IMR-90 (cell line): ENCODE data around the gene SNAPC1. TPM values are rescaled to one million over a fixed set of nuclear protein-coding genes. Genes with fewer than 3 reads are reported as not detected.

Source experiments
- ATAC-seq: fragments of 200-7000 bp; cut with Tn5 transposase; 2 replicates; pipeline ENCODE4 v1.9.1; 2020; ENCODE audit warnings: low read depth, mild to moderate bottlenecking, moderate library complexity
- BruUV-seq: library from RNA; stranded (reverse); fragments of 400-500 nt; replicated peaks from 2 replicates; lab custom pipeline; 2021; lab: Mats Ljungman, UMichigan
- CTCF ChIA-PET: fragments of 300-600 bp; formaldehyde crosslinking; extraction: SDS; loops from one replicate; lab custom pipeline; 2021; ENCODE audit warnings: antibody characterized with exemption; lab: Yijun Ruan, JAX
- POLR2A ChIA-PET: fragments of 300-600 bp; sonication (Branson Sonifier 250); formaldehyde crosslinking; loops from one replicate; lab custom pipeline; 2022; ENCODE audit warnings: antibody characterized with exemption; ENCODE audit not compliant: unreplicated experiment; lab: Charles Lee
- DNase-seq: peaks from one replicate; pipeline ENCODE4 v3.0.0; 2013
- H2AFZ ChIP-seq: replicated peaks from 2 replicates; pipeline ENCODE3; 2013; ENCODE audit warnings: low read length, mild to moderate bottlenecking; ENCODE audit not compliant: poor library complexity
- H2AK5ac ChIP-seq: 2 replicates; pipeline ENCODE4 v1.6.1; 2013; ENCODE audit warnings: low read depth, low read length, inconsistent platforms
- H2AK9ac ChIP-seq: replicated peaks from 2 replicates; pipeline ENCODE3; 2013; ENCODE audit warnings: mild to moderate bottlenecking, low read depth, low read length, moderate library complexity; ENCODE audit not compliant: poor library complexity
- H2BK120ac ChIP-seq: 2 replicates; pipeline ENCODE4 v1.6.1; 2013; ENCODE audit warnings: low read depth, low read length, inconsistent platforms
- H2BK15ac ChIP-seq: 3 replicates; pipeline ENCODE4 v1.6.1; 2013; ENCODE audit warnings: low read depth, low read length, inconsistent platforms
- H2BK20ac ChIP-seq: 2 replicates; pipeline ENCODE4 v1.6.1; 2013; ENCODE audit warnings: low read depth, mild to moderate bottlenecking, inconsistent platforms, low read length, moderate library complexity
- H2BK5ac ChIP-seq: 2 replicates; pipeline ENCODE4 v1.6.1; 2013; ENCODE audit warnings: mild to moderate bottlenecking, low read depth, low read length, inconsistent platforms; ENCODE audit not compliant: poor library complexity, severe bottlenecking
- H3K14ac ChIP-seq: replicated peaks from 2 replicates; pipeline ENCODE4 v1.6.1; 2013; ENCODE audit warnings: low read depth, low read length, inconsistent platforms
- H3K18ac ChIP-seq: 2 replicates; pipeline ENCODE4 v1.6.1; 2013; ENCODE audit warnings: low read depth, low read length, control low read depth
- H3K23ac ChIP-seq: 2 replicates; pipeline ENCODE4 v1.6.1; 2013; ENCODE audit warnings: low read depth, low read length, inconsistent platforms
- H3K27ac ChIP-seq: 2 replicates; pipeline ENCODE4 v1.5.1; 2013; ENCODE audit warnings: mild to moderate bottlenecking, control low read depth, low read length; ENCODE audit not compliant: insufficient read depth
- H3K27me3 ChIP-seq: 2 replicates; pipeline ENCODE4 v1.6.1; 2013; ENCODE audit warnings: low read length; ENCODE audit not compliant: control insufficient read depth, insufficient read depth
- H3K36me3 ChIP-seq: 2 replicates; pipeline ENCODE4 v1.6.1; 2013; ENCODE audit warnings: low read length, mixed read lengths; ENCODE audit not compliant: control insufficient read depth, insufficient read depth
- H3K4ac ChIP-seq: 2 replicates; pipeline ENCODE4 v1.6.1; 2013; ENCODE audit warnings: low read depth, low read length, inconsistent platforms
- H3K4me1 ChIP-seq: 2 replicates; pipeline ENCODE4 v1.6.1; 2013; ENCODE audit warnings: low read length, mixed read lengths; ENCODE audit not compliant: control insufficient read depth, insufficient read depth
- H3K4me2 ChIP-seq: 2 replicates; pipeline ENCODE4 v1.6.1; 2013; ENCODE audit warnings: low read depth, mild to moderate bottlenecking, control low read depth, low read length, moderate library complexity
- H3K4me3 ChIP-seq: 2 replicates; pipeline ENCODE4 v1.5.1; 2013; ENCODE audit warnings: low read depth, mild to moderate bottlenecking, control low read depth, low read length, moderate library complexity; ENCODE audit not compliant: insufficient read depth
- H3K56ac ChIP-seq: 2 replicates; pipeline ENCODE4 v1.6.1; 2013; ENCODE audit warnings: low read length, inconsistent platforms; ENCODE audit not compliant: insufficient read depth; ENCODE audit errors: extremely low read depth
- H3K79me1 ChIP-seq, 2 experiments: 2 replicates each; pipeline ENCODE4 v1.6.1; 2013; ENCODE audit warnings: low read length in 2 of 2, inconsistent platforms in 1 of 2, low read depth in 1 of 2
- H3K9ac ChIP-seq: 2 replicates; pipeline ENCODE4 v1.6.1; 2013; ENCODE audit warnings: low read depth, low read length, control low read depth
- H3K9me1 ChIP-seq: 2 replicates; pipeline ENCODE4 v1.6.1; 2013; ENCODE audit warnings: low read length, inconsistent platforms; ENCODE audit not compliant: insufficient read depth
- H3K9me3 ChIP-seq: 2 replicates; pipeline ENCODE4 v1.6.1; 2013; ENCODE audit warnings: low read length; ENCODE audit not compliant: control insufficient read depth, insufficient read depth
- H4K20me1 ChIP-seq: 2 replicates; pipeline ENCODE4 v1.6.1; 2013; ENCODE audit warnings: low read length, inconsistent platforms; ENCODE audit not compliant: insufficient read depth
- H4K5ac ChIP-seq: 2 replicates; pipeline ENCODE4 v1.6.1; 2013; ENCODE audit warnings: mild to moderate bottlenecking, low read depth, low read length, control low read depth
- H4K8ac ChIP-seq, 2 experiments: 2 replicates each; pipeline ENCODE4 v1.6.1; 2013; ENCODE audit warnings: low read depth in 2 of 2, low read length in 2 of 2, control low read depth in 1 of 2, inconsistent platforms in 1 of 2
- H4K91ac ChIP-seq: 2 replicates; pipeline ENCODE4 v1.6.1; 2013; ENCODE audit warnings: low read depth, low read length, inconsistent platforms; ENCODE audit not compliant: insufficient read depth
- BHLHE40 ChIP-seq: fragments of 150-350 bp; IDR thresholded peaks from 2 replicates; pipeline ENCODE4 v1.6.1; 2016; ENCODE audit warnings: mild to moderate bottlenecking, low read depth, low read length
- CEBPB ChIP-seq: IDR thresholded peaks from 2 replicates; pipeline ENCODE4 v1.6.1; 2012; ENCODE audit warnings: low read depth, low read length, improper control_type of control experiment
- CHD1 ChIP-seq: IDR thresholded peaks from 2 replicates; pipeline ENCODE4 v1.6.1; 2012; ENCODE audit warnings: low read depth, low read length, improper control_type of control experiment
- MAFK ChIP-seq: IDR thresholded peaks from 2 replicates; pipeline ENCODE4 v1.6.1; 2012; ENCODE audit warnings: low read depth, low read length, improper control_type of control experiment
- MAZ ChIP-seq: IDR thresholded peaks from 2 replicates; pipeline ENCODE4 v1.6.1; 2012; ENCODE audit warnings: low read depth, mild to moderate bottlenecking, low read length, improper control_type of control experiment, moderate library complexity, borderline replicate concordance
- NFE2L2 ChIP-seq: fragments of 150-350 bp; IDR thresholded peaks from 2 replicates; pipeline ENCODE4 v1.6.1; 2016; ENCODE audit warnings: low read depth, mild to moderate bottlenecking, low read length
- POLR2A ChIP-seq: IDR thresholded peaks from 2 replicates; pipeline ENCODE4 v1.6.1; 2012; ENCODE audit warnings: mild to moderate bottlenecking, low read depth, low read length
- RCOR1 ChIP-seq: IDR thresholded peaks from 2 replicates; pipeline ENCODE4 v1.6.1; 2012; ENCODE audit warnings: mild to moderate bottlenecking, low read length, improper control_type of control experiment; ENCODE audit not compliant: insufficient replicate concordance
- RFX5 ChIP-seq: IDR thresholded peaks from 2 replicates; pipeline ENCODE4 v1.8.0; 2012; ENCODE audit warnings: low read depth, mild to moderate bottlenecking, low read length, moderate library complexity
- SMC3 ChIP-seq: fragments of 150-350 bp; IDR thresholded peaks from 2 replicates; pipeline ENCODE4 v1.6.1; 2016; ENCODE audit warnings: low read depth, mild to moderate bottlenecking, antibody characterized with exemption, low read length, moderate library complexity
- WGBS, 2 experiments: methylation state at CpG; one replicate each; pipeline versions ENCODE4 v1.1.5 to v1.1.7; 2013; ENCODE audit warnings: missing lambda C conversion rate in 2 of 2; ENCODE audit not compliant: insufficient read length in 1 of 2; ENCODE audit errors: extremely low coverage in 2 of 2; 5-methylcytosine and 5-hydroxymethylcytosine counted together
- dilution Hi-C: fragments of 300-500 bp; cut with HindIII; formaldehyde crosslinking; loops from one replicate; pipeline ENCODE4 v1.14.3; 2018; ENCODE audit warnings: low sequenced_read_pairs; ENCODE audit not compliant: unreplicated experiment
- in situ Hi-C: fragments of 300-500 bp; cut with MboI; formaldehyde crosslinking; loops from 3 replicates; pipeline ENCODE4 v1.14.3; 2019; ENCODE audit warnings: low sequenced_read_pairs, inconsistent platforms, mixed read lengths
- intact Hi-C: fragments of 100-400 bp; cut with micrococcal nuclease; formaldehyde crosslinking; loops from 2 replicates; pipeline ENCODE4 v1.10.0; 2022
- polyA plus RNA-seq, 3 experiments: library from polyadenylated mRNA; depleted of rRNA; stranded (reverse); fragments of >200 nt; gene quantifications; 2 replicates each; pipeline ENCODE4 v1.2.3, GENCODE V29; 2012; ENCODE audit warnings: low replicate concordance in 1 of 3
- total RNA-seq: library from RNA; depleted of rRNA; stranded (reverse); fragments of >200 nt; gene quantifications from 2 replicates; pipeline ENCODE4 v1.2.3, GENCODE V29; 2012

Gene SNAPC1
- total and polyA plus RNA-seq, 2 of the 4 experiments (the other 2 are of a cell fraction) = 7.7 to 9.3 TPM

DNA sequence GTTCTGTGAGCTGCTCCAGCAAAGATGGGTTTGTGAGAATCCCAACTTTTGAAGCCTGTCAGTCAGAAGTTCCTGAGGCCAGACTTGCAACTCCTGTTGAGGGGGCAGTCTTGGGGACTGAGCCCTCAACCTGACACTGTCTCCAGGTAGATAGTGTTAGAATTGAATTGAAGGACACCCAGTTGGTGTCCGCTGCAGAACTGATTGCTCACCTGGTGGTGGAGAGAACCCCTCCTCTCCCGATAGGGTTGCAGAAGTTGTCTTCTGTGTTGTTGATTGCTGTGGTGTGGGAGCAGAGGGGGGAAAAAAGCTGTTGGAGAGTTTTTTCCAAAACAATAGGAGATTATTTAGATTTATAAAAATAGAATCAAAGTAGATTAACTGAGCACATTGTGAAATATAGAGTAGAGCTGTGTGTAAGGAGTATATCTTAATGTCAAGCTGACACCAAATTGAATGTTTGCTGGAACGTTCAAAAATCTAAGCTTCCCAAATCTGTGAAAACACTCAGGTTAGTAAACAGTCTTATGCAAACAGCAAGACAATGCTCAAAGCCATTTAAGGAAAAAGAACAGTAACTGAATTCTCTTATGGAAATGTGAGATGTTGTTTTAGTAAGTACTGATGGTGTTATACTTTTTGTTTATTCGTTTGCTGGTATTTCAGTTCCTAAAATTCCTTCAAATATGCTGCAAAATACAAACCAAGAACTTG, 48.3 kb upstream of the SNAPC1 start (continued):
- TF ChIP-seq POLR2A = no peak

DNA sequence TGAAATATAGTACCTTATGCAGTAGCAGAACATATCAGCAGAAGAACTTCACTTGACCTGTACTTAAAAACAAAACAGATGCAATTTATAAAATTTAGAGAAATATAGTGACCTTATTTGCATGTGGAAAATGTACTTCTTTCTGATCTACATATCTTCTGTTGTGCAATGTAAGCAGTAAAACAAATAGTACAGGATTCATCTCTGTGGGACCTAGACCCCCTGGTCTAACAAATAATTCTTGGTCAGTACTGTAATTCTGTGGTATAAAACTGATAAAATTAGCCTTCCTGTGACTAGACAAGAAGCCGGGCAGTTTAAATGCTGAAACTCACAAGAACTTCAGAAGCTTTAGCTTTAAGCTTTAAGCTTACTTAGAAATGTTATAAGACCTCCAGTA, 45.3 kb upstream of the SNAPC1 start:
- no CpG with 5 or more reads among the region's 1 CpG for WGBS, 2 experiments
- H3K18ac ChIP-seq = no peak overlapping the region

More for the DNA sequence above, 45.3 kb upstream of the SNAPC1 start:
- Histone ChIP-seq H2AK9ac (no peak overlapping the region), H3K27me3 (no peaks in the 10 kb centered on the region), H3K79me1 (peaks cover 0 to 61% of the 10 kb centered on the region in 2 experiments; a peak in 2 of 4 replicates), H4K20me1 (peaks cover 86% of the 10 kb centered on the region), H3K14ac (no peak overlapping the region), H2BK5ac (no peak overlapping the region), H3K23ac (no peak overlapping the region), H2AK5ac (no peak overlapping the region), H3K4ac (no peak overlapping the region), H3K9ac (no peak overlapping the region), H4K5ac (no peak overlapping the region), H4K91ac (no peak overlapping the region), H2BK20ac (no peak overlapping the region), H3K4me1 (peaks cover 25% of the 10 kb centered on the region), H2AFZ (no peak overlapping the region), H4K8ac (no peak overlapping the region), H3K4me2 (no peak overlapping the region), H3K9me1 (peaks cover 12% of the 10 kb centered on the region), H3K4me3 (no peak overlapping the region), H2BK15ac (no peak overlapping the region), H2BK120ac (no peak overlapping the region), H3K9me3 (no peaks in the 10 kb centered on the region), H3K27ac (no peak overlapping the region), H3K36me3 (peaks cover 7% of the 10 kb centered on the region), H3K56ac (no peak overlapping the region)
- in situ Hi-C loops = no loop called here
- no TSS peak for BruUV-seq
- dilution Hi-C loops = loop anchor here (25.0 kb wide), 1 partner anchor 255 kb away; no protein-coding TSS in a partner anchor
- CTCF ChIA-PET = no interaction called here
- TF ChIP-seq CHD1 (no peak), NFE2L2 (no peak), MAFK (no peak), RFX5 (no peak), MAZ (no peak), RCOR1 (no peak), BHLHE40 (no peak), CEBPB (no peak; the same call in 1 of the 2 replicates), SMC3 (no peak)
- intact Hi-C loops = no loop called here
- POLR2A ChIA-PET = interaction anchor here (0.6 kb wide), 1 partner anchor 28 kb away, joined by 3 read pairs; no protein-coding TSS in a partner anchor
- ATAC-seq (no peak), DNase-seq (no peak)
